Fibroblast of lung (primary cell): ENCODE data around the gene KRT76.

Source experiments
- CTCF ChIP-seq, 2 donors: IDR thresholded peaks in 1 of 2; conservative IDR thresholded peaks in 1 of 2; 1 replicate in 1 of 2; 2 replicates in 1 of 2; pipeline ENCODE4 v1.5.1; 2011 to 2012; ENCODE audit warnings: low read length in 2 of 2, control low read depth in 1 of 2, inconsistent platforms in 1 of 2, low read depth in 1 of 2, mild to moderate bottlenecking in 1 of 2
- EZH2 ChIP-seq: IDR thresholded peaks from 2 replicates; pipeline ENCODE4 v1.5.1; 2012; ENCODE audit warnings: low read length, control low read depth, mild to moderate bottlenecking; ENCODE audit errors: missing control alignments

- TF ChIP-seq CTCF (conservative IDR thresholded peaks at IDR 0.05 in 1 of 2, IDR thresholded peaks at IDR 0.05 in 1 of 2; ENCODE audit: low read depth in 1 of 2, low read length in 2 of 2) (no peak), EZH2 (no peak)
These were observed 23.9 kb downstream of the KRT76 start for GRCh38 chr12:52753283-52753682.
